22Rv1 (cell line): Measurements from ENCODE around the gene ELOVL6.

ENCODE experiments used
- H3K27ac ChIP-seq: fragments of 450-650 bp; 2 replicates; pipeline ENCODE4 v1.5.1; 2017
- CTCF ChIP-seq: fragments of 450-650 bp; IDR thresholded peaks from 2 replicates; pipeline ENCODE4 v1.5.1; 2017; ENCODE audit warnings: mild to moderate bottlenecking
- ZFX ChIP-seq: fragments of 450-650 bp; IDR thresholded peaks from 2 replicates; pipeline ENCODE4 v1.6.1; 2017; ENCODE audit warnings: antibody characterized with exemption, borderline replicate concordance

Gene ELOVL6

GRCh38 chr4:110107866-110108265 is 90.5 kb downstream of the ELOVL6 start:
- no peak overlapping the region for H3K27ac ChIP-seq
- TF ChIP-seq ZFX (no peak), CTCF (no peak)

GRCh38 chr4:110106931-110107296 is 91.5 kb downstream of the ELOVL6 start:
- no peak for TF ChIP-seq CTCF
- TF ChIP-seq ZFX = no peak
- H3K27ac ChIP-seq = no peak overlapping the region

- TF ChIP-seq ZFX (no peak), CTCF (no peak)
Measured at GRCh38 chr4:110104661-110105060, 93.8 kb downstream of the ELOVL6 start.

GRCh38 chr4:110099638-110100037 is 98.8 kb downstream of the ELOVL6 start:
- TF ChIP-seq ZFX (no peak), CTCF (no peak)
- H3K27ac ChIP-seq = no peak overlapping the region

More at GRCh38 chr4:110104661-110105060, 93.8 kb downstream of the ELOVL6 start:
- no peak overlapping the region for H3K27ac ChIP-seq

- no peak overlapping the region for H3K27ac ChIP-seq
- no peak for TF ChIP-seq CTCF
- TF ChIP-seq ZFX = no peak
Measured at GRCh38 chr4:110096405-110096804, 102.0 kb downstream of the ELOVL6 start.

GRCh38 chr4:110092646-110093045 is 105.8 kb downstream of the ELOVL6 start:
- no peak for TF ChIP-seq CTCF
- TF ChIP-seq ZFX = no peak
- no peak overlapping the region for H3K27ac ChIP-seq

GRCh38 chr4:110091434-110092140 is 106.8 kb downstream of the ELOVL6 start:
- TF ChIP-seq ZFX (no peak), CTCF (no peak)
- no peak overlapping the region for H3K27ac ChIP-seq
